ENCODE results near the gene NTN3. TPM values are rescaled to one million over a fixed set of nuclear protein-coding genes. Genes with fewer than 3 reads are reported as not detected.
A peak's percentile ranks its signal among the peaks of the same experiment; 100 is the strongest.

NTN3 gene
- total RNA-seq, 1 experiment from 2014 or later: 0.87 TPM

- TF ChIP-seq EZH2 (IDR thresholded peaks at IDR 0.05; ENCODE audit: low read depth) (no peak), CTCF (conservative IDR thresholded peaks at IDR 0.05) (no peak)
- Histone ChIP-seq H3K4me1 (replicated peaks; ENCODE audit: insufficient read depth) (no peaks in the 10 kb centered on the region), H3K4me3 (no peak overlapping the region), H3K27me3 (ENCODE audit: insufficient read depth, low read depth) (no peaks in the 10 kb centered on the region), H3K36me3 (ENCODE audit: low read depth) (no peaks in the 10 kb centered on the region), H3K9me3 (ENCODE audit: insufficient read depth, low read depth) (no peaks in the 10 kb centered on the region), H3K4me2 (no peak overlapping the region), H2AFZ (no peak overlapping the region), H3K9me2 (ENCODE audit: insufficient read depth) (no peaks in the 10 kb centered on the region), H3K79me2 (ENCODE audit: low read depth) (no peaks in the 10 kb centered on the region), H3F3A (ENCODE audit: insufficient read depth, low read depth) (no peaks in the 10 kb centered on the region), H3K27ac (no peak overlapping the region), H4K20me1 (ENCODE audit: insufficient read depth) (peaks cover 9% of the 10 kb centered on the region; the same call in 1 of the 2 replicates)
- POLR2A ChIA-PET (ENCODE audit: unreplicated experiment): no interaction called here
- DNase-seq: no peak
- intact Hi-C loops (cut with micrococcal nuclease; ENCODE audit: unreplicated experiment): no loop called here
- BruUV-seq (replicated peaks): no TSS peak
- CTCF ChIA-PET: no interaction called here
Measured at GRCh38 chr16:2496223-2497115, 25.4 kb downstream of the NTN3 start.

- Histone ChIP-seq H3K9me2 (ENCODE audit: insufficient read depth) (no peaks in the 10 kb centered on the region), H4K20me1 (ENCODE audit: insufficient read depth) (peaks cover 9% of the 10 kb centered on the region; the same call in 1 of the 2 replicates), H3F3A (ENCODE audit: insufficient read depth, low read depth) (no peaks in the 10 kb centered on the region), H3K36me3 (ENCODE audit: low read depth) (no peaks in the 10 kb centered on the region), H3K4me2 (no peak overlapping the region), H3K27me3 (ENCODE audit: insufficient read depth, low read depth) (no peaks in the 10 kb centered on the region), H3K9me3 (ENCODE audit: insufficient read depth, low read depth) (no peaks in the 10 kb centered on the region), H3K4me3 (no peak overlapping the region), H2AFZ (no peak overlapping the region), H3K4me1 (replicated peaks; ENCODE audit: insufficient read depth) (no peaks in the 10 kb centered on the region), H3K79me2 (ENCODE audit: low read depth) (no peaks in the 10 kb centered on the region), H3K27ac (no peak overlapping the region)
- DNase-seq: peak in 1 of 2 experiments; percentile 37
- ChIA-PET CTCF (no interaction called here), POLR2A (ENCODE audit: unreplicated experiment) (no interaction called here)
- intact Hi-C loops (cut with micrococcal nuclease; ENCODE audit: unreplicated experiment): no loop called here
- no TSS peak for BruUV-seq (replicated peaks)
- TF ChIP-seq EZH2 (IDR thresholded peaks at IDR 0.05; ENCODE audit: low read depth): no peak
Measured at GRCh38 chr16:2497116-2497630, 26.1 kb downstream of the NTN3 start.

- no peak overlapping the region for H2AFZ ChIP-seq
- H3K4me1 ChIP-seq (replicated peaks; ENCODE audit: insufficient read depth): 0 out of 2 replicates have a peak, but pooled peaks cover 1% of the 10 kb centered on the region
- no peak for DNase-seq
- no peaks in the 10 kb centered on the region for H3K36me3 ChIP-seq (ENCODE audit: low read depth)
- H3K4me2 ChIP-seq: no peak overlapping the region
- H3K9me2 ChIP-seq (ENCODE audit: insufficient read depth): no peaks in the 10 kb centered on the region
- H3F3A ChIP-seq (ENCODE audit: insufficient read depth, low read depth): peaks cover 6% of the 10 kb centered on the region
- peaks cover 9% of the 10 kb centered on the region; the same call in 1 of the 2 replicates for H4K20me1 ChIP-seq (ENCODE audit: insufficient read depth)
- no peak overlapping the region for H3K4me3 ChIP-seq
- intact Hi-C loops (cut with micrococcal nuclease; ENCODE audit: unreplicated experiment): no loop called here
- no TSS peak for BruUV-seq (replicated peaks)
- CTCF ChIA-PET: no interaction called here
- H3K27me3 ChIP-seq (ENCODE audit: insufficient read depth, low read depth): no peaks in the 10 kb centered on the region
- POLR2A ChIA-PET (ENCODE audit: unreplicated experiment): interaction anchor here (0.5 kb wide), 1 partner anchor 36 kb away, joined by 8 read pairs; no protein-coding TSS in a partner anchor
- TF ChIP-seq EZH2 (IDR thresholded peaks at IDR 0.05; ENCODE audit: low read depth): no peak
- no peaks in the 10 kb centered on the region for H3K9me3 ChIP-seq (ENCODE audit: insufficient read depth, low read depth)
- no peaks in the 10 kb centered on the region for H3K79me2 ChIP-seq (ENCODE audit: low read depth)
- no peak overlapping the region for H3K27ac ChIP-seq
Measured at GRCh38 chr16:2497695-2498484, 26.8 kb downstream of the NTN3 start.
